ENCODE results near the gene BEST1. TPM values are rescaled to one million over a fixed set of nuclear protein-coding genes. Genes with fewer than 3 reads are reported as not detected.
"Not testable (repeated sequence)": the region's sequence is repeated elsewhere in the genome, so short reads cannot be mapped to it uniquely, and the experiment has no call there.

BEST1 gene
- polyA plus RNA-seq, 6 donors from 2014 or later, result 1.4 to 3.3 (median 2.6) TPM

DNA sequence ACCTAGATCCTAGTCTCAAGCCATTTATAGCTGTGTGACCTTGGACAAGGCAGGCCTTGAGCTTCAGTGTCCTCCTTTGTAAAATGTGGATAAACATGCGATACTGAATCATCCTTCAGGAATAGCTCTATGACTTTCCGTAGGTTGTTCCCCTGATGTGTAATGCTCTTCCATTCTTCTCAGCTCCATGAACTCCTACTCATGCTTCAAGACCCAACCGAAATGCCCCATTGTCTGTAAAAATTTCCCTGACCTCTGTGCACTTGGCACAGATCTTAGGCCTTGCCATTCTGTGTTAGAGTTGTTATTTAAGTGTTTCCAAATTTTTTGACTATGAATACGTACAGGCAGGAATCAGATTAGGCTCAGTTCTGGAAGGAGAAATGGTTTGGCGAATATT lies 3.3 kb upstream of the BEST1 start:
- peaks cover 0 to 13% (median 2%) of the 10 kb centered on the region in 3 donors for H3K27me3 Mint-ChIP-seq
- peak overlapping the region in 1 of 6 donors; percentile 10 for H3K27ac Mint-ChIP-seq
- DNase-seq (no peak), ATAC-seq (ENCODE audit: low read depth in 2 of 2) (no peak)
- H3K9me3 Mint-ChIP-seq, result no peaks in the 10 kb centered on the region
- no peak overlapping the region for H3K4me3 Mint-ChIP-seq
- peaks cover 8 to 11% (median 8%) of the 10 kb centered on the region in 3 donors for H3K4me1 Mint-ChIP-seq
- no peaks in the 10 kb centered on the region for H3K36me3 Mint-ChIP-seq

DNA sequence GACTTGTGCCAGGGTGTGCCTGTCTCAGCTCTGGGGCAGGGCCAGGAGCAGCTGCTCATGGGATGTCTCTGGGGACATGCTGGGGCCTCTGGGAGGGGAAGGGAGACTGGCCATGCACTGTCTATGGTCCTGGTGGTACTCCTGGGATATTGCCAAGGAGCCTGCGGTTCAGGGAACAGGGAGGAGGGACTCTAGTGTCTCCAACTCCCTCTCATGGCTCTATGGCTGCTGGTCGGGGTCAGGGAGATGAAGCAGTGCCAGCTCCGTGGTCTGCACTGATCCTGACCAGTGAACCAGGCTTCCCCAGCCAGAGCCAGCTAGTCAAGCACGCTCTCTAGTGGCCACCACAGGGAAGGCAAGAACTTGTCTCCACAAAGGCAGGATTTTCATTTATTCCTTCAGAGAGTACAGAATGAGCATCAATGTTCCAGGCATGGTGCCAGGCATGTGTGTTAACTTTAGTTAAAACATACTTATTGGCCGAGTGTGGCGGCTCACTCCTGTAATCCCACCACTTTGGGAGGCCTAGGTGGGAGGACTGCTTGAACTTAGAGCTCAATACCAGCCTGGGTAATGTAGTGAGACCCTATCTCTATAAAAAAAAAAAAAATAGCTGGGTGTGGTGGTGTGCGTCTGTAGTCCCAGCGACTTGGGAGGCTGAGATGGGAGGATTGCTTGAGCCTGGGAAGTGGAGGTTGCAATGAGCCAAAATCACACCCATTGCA lies 2.5 kb upstream of the BEST1 start:
- Mint-ChIP-seq H3K4me1 (peaks cover 8 to 11% (median 8%) of the 10 kb centered on the region in 3 donors), H3K27me3 (peaks cover 0 to 13% (median 5%) of the 10 kb centered on the region in 3 donors), H3K9me3 (no peaks in the 10 kb centered on the region), H3K4me3 (no peak overlapping the region), H3K27ac (peak overlapping the region in 4 of 6 donors; percentile 7 to 64 (median 22)), H3K36me3 (no peaks in the 10 kb centered on the region)
- DNase-seq (peak; percentile 63), ATAC-seq (ENCODE audit: low read depth in 2 of 2) (peak; percentile 76 to 85)

DNA sequence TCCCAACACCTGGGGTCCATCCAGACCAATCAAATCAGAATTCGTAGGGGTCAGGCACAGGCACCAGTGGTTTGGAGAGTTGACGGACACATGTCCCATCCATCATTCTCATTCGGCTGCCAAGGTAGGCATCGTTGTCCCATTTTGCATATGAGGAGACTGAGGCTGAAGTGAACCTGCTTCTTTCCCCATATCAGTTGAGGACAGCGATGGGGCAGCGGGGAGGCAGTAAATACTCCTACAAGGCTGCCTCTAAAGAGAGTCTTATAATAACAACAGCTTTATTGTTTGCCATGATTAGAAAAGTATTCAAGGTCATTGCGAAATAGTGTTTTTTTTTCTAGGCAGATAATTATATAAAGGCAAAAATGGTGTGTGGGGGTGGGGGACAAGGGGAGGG lies 1.6 kb upstream of the BEST1 start:
- no peaks in the 10 kb centered on the region for H3K9me3 Mint-ChIP-seq
- no peak for ATAC-seq (ENCODE audit: low read depth in 2 of 2)
- DNase-seq, result no peak
- no peaks in the 10 kb centered on the region for H3K36me3 Mint-ChIP-seq
- H3K27me3 Mint-ChIP-seq, result peaks cover 0 to 13% (median 5%) of the 10 kb centered on the region in 3 donors
- H3K4me3 Mint-ChIP-seq, result no peak overlapping the region
- H3K4me1 Mint-ChIP-seq, result peaks cover 8 to 11% (median 8%) of the 10 kb centered on the region in 3 donors
- no peak overlapping the region for H3K27ac Mint-ChIP-seq

DNA sequence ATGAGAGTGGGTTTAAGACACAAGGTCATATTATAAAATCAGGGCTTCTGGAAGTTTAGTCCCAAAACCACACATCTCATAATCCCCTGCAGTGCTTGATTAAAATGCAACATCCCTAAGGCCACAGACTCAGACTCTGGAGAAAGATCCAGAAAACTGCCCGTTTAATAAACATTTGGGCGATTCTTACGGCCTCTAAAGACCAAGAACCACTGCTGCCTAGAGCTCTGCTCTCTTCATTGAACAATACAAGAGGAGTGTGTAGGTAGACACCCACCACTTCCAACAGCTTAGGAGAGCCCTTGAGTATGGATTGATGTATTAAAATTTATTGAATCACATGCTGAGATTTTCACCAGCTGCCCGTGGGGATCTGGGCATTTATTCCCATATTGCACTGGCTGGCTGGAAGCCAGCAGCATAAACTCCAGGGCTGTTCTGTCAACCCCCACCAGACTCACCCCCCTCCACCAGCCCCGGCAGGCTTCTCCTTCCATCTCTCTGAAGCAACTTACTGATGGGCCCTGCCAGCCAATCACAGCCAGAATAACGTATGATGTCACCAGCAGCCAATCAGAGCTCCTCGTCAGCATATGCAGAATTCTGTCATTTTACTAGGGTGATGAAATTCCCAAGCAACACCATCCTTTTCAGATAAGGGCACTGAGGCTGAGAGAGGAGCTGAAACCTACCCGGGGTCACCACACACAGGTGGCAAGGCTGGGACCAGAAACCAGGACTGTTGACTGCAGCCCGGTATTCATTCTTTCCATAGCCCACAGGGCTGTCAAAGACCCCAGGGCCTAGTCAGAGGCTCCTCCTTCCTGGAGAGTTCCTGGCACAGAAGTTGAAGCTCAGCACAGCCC lies 749 bp upstream of the BEST1 start:
- Mint-ChIP-seq H3K27me3 (peaks cover 0 to 14% (median 11%) of the 10 kb centered on the region in 3 donors), H3K36me3 (no peaks in the 10 kb centered on the region), H3K4me3 (no peak overlapping the region), H3K27ac (peak overlapping the region in 2 of 6 donors; percentile 16 to 41), H3K9me3 (no peaks in the 10 kb centered on the region), H3K4me1 (peaks cover 8 to 15% (median 8%) of the 10 kb centered on the region in 3 donors)
- DNase-seq, result no peak
- peak; percentile 36 to 37 for ATAC-seq (ENCODE audit: low read depth in 2 of 2)

DNA sequence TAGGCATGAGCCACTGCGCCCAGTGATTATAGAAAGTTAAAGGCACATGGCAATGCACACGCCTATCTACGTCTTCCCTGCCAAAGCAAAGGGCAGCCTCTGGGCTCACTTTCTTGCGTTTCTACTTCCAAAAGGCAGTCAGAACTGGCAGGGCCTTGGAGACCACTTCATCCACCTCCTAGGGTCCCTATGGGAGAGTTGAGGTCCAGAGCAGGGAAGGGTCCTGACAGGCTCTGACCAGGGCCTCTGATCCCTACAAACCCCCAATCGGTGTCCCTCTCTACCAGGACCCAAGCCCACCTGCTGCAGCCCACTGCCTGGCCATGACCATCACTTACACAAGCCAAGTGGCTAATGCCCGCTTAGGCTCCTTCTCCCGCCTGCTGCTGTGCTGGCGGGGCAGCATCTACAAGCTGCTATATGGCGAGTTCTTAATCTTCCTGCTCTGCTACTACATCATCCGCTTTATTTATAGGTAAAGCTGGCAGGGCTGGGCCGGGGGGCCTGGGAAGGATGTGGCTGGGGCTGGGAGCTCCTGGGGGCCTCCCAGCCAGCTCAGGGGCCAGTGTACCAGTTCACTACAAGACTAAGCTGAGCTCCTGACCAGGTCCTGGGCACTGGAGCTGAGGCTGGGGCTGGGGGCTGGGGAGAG lies 1.5 kb downstream of the BEST1 start:
- DNase-seq (no peak), ATAC-seq (ENCODE audit: low read depth in 2 of 2) (no peak)
- Mint-ChIP-seq H3K36me3 (no peaks in the 10 kb centered on the region), H3K9me3 (no peaks in the 10 kb centered on the region), H3K27ac (peak overlapping the region in 3 of 6 donors; percentile 14 to 69 (median 39)), H3K4me3 (no peak overlapping the region), H3K27me3 (peaks cover 0 to 25% (median 14%) of the 10 kb centered on the region in 3 donors), H3K4me1 (peaks cover 21 to 30% (median 25%) of the 10 kb centered on the region in 3 donors)

DNA sequence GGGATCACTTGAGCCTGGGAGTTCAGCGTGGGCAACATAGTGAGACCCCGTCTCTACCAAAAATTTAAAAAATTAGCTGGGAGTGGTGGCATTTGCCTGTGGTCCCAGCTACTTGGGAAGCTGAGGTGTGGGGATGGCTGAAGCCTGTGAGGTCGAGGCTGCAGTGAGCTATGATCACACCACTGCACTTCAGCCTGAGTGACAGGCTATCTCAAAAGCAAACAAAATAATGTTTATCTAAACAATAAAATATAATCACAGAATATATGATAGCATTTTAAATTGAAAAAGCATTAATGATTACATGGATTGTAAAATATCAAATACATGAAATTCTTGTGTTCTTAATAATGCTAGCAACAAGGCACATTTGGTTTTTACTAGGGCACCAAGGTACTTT lies 2.7 kb downstream of the BEST1 start:
- Mint-ChIP-seq H3K4me1 (peaks cover 12 to 20% (median 16%) of the 10 kb centered on the region in 3 donors), H3K27me3 (peaks cover 0 to 25% (median 14%) of the 10 kb centered on the region in 3 donors), H3K36me3 (no peaks in the 10 kb centered on the region), H3K27ac (no peak overlapping the region), H3K9me3 (no peaks in the 10 kb centered on the region), H3K4me3 (no peak overlapping the region)
- DNase-seq (no peak), ATAC-seq (ENCODE audit: low read depth in 2 of 2) (no peak)

DNA sequence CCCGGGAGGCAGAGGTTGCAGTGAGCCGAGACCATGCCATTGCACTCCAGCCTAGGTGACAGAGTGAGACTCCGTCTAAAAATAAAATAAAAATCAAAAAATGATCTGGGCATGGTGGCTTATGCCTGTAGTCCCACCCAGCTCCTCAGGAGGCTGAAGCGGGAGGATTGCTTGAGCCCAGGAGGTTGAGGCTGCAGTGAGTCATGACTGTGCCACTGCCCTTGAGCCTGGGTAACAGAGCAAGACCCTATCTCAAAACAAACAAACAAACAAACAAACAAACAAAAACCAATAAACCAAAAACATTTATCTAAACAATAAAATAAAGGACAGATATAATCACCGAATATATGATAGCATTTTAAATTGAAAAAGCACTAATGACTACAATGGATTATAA lies 3.5 kb downstream of the BEST1 start:
- DNase-seq; H3K9me3 Mint-ChIP-seq; ATAC-seq (ENCODE audit: low read depth in 2 of 2); H3K27ac Mint-ChIP-seq; H3K36me3 Mint-ChIP-seq: not testable (repeated sequence)
- H3K4me1 Mint-ChIP-seq, result peaks cover 12 to 21% (median 16%) of the 10 kb centered on the region in 3 donors
- peak overlapping the region in 1 of 8 donors; percentile 36 for H3K4me3 Mint-ChIP-seq
- peaks cover 0 to 25% (median 14%) of the 10 kb centered on the region in 3 donors for H3K27me3 Mint-ChIP-seq

DNA sequence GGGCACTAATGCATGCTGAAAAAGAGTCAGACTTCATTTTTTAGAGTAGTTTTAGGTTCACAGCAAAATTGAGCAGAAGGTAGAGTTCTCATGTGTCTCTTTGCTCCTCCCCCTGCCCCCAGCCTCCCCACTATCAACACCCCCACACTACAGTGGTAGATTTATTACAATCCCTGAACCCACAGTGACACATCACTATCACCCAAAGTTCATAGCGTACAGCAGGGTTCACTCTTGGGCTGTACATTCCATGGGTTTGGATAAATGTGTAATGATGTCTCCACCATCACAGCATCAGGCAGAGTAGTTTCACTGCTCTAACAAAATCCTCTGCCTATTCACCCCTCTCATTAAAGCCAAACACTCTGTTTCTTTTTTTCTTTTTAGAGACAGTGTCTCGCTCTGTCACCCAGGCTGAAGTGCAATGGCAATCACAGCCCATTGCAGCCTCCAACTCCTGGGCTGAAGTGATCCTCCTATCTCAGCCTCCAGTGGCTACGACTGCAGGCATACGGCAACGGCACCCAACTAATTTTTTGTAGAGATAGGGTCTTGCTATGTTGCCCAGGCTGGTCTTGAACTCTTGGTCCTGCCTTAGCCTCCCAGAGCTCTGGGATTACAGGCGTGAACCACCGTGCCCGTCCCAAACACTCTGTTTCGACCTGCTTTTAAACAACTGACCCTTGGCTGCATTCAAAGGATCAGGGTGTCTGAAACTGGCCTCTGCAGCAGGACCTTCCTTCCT lies 4.1 kb downstream of the BEST1 start:
- no peak for DNase-seq
- H3K9me3 Mint-ChIP-seq, result no peaks in the 10 kb centered on the region
- peak overlapping the region in 4 of 8 donors; percentile 36 to 65 (median 53) for H3K4me3 Mint-ChIP-seq
- no peak for ATAC-seq (ENCODE audit: low read depth in 2 of 2)
- H3K4me1 Mint-ChIP-seq, result peaks cover 16 to 27% (median 19%) of the 10 kb centered on the region in 3 donors
- H3K27me3 Mint-ChIP-seq, result peaks cover 0 to 25% (median 14%) of the 10 kb centered on the region in 3 donors
- H3K36me3 Mint-ChIP-seq, result no peaks in the 10 kb centered on the region
- no peak overlapping the region for H3K27ac Mint-ChIP-seq

DNA sequence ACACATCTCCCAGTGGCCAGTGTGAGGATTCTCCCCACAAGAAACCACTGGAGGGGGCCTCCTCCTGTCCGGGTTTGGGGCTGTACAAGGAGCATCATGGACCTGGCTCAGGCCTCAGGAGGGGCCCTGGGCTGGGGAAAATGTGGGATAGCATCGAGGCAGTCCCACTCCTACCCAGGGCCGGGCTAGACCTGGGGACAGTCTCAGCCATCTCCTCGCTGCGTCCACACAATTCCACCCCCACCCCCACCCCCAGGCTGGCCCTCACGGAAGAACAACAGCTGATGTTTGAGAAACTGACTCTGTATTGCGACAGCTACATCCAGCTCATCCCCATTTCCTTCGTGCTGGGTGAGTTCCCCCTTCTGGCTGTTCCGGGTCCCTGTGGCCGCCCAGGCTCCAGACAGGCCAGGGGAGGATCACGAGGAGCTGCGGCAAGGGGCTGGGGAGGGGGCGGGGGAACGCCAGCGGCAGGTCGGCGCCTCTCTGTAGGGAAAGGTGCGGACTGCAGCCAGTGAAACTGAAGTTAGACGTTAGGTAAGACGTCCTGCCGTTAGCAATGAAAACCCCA lies 4.8 kb downstream of the BEST1 start:
- no peak for DNase-seq
- H3K27me3 Mint-ChIP-seq, result peaks cover 0 to 20% (median 14%) of the 10 kb centered on the region in 3 donors
- peaks cover 17 to 28% (median 26%) of the 10 kb centered on the region in 3 donors for H3K4me1 Mint-ChIP-seq
- ATAC-seq (ENCODE audit: low read depth in 2 of 2), result peak; percentile 52 to 60
- peak overlapping the region in 7 of 8 donors; percentile 47 to 80 (median 67) for H3K4me3 Mint-ChIP-seq
- H3K36me3 Mint-ChIP-seq, result no peaks in the 10 kb centered on the region
- H3K9me3 Mint-ChIP-seq, result no peaks in the 10 kb centered on the region
- H3K27ac Mint-ChIP-seq, result peak overlapping the region in 2 of 6 donors; percentile 36 to 79

DNA sequence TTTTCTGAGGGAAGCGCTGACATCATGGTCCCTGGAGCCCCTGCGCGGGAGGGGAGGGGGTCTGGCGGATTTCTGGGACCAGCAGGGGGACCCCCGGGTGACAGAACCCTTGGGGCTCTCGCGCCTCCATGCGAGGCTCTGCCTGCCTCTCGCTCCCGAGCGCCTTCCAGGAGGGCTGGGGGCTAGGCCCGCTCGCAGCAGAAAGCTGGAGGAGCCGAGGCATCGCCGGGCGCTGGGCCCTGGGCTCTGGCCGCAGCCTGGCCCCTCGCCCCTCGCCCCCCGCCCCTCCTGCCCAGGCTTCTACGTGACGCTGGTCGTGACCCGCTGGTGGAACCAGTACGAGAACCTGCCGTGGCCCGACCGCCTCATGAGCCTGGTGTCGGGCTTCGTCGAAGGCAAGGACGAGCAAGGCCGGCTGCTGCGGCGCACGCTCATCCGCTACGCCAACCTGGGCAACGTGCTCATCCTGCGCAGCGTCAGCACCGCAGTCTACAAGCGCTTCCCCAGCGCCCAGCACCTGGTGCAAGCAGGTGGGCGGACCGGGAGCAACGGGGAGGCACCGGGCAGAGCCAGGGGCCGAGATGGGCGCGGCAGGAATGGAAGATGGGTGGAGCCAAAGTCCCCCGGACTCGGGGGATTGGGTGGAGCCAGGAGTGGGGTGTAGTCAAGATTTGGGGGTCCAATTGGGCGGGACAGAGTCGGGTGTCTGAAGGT lies 5.4 kb downstream of the BEST1 start:
- peak overlapping the region in 3 of 6 donors; percentile 36 to 79 (median 59) for H3K27ac Mint-ChIP-seq
- ATAC-seq (ENCODE audit: low read depth in 2 of 2), result peak; percentile 75 to 76
- peaks cover 17 to 34% (median 27%) of the 10 kb centered on the region in 3 donors for H3K4me1 Mint-ChIP-seq
- no peaks in the 10 kb centered on the region for H3K36me3 Mint-ChIP-seq
- H3K9me3 Mint-ChIP-seq, result no peaks in the 10 kb centered on the region
- peak overlapping the region; percentile 9 to 86 (median 69) for H3K4me3 Mint-ChIP-seq
- peaks cover 0 to 15% (median 14%) of the 10 kb centered on the region in 3 donors for H3K27me3 Mint-ChIP-seq
- DNase-seq, result peak; percentile 31

DNA sequence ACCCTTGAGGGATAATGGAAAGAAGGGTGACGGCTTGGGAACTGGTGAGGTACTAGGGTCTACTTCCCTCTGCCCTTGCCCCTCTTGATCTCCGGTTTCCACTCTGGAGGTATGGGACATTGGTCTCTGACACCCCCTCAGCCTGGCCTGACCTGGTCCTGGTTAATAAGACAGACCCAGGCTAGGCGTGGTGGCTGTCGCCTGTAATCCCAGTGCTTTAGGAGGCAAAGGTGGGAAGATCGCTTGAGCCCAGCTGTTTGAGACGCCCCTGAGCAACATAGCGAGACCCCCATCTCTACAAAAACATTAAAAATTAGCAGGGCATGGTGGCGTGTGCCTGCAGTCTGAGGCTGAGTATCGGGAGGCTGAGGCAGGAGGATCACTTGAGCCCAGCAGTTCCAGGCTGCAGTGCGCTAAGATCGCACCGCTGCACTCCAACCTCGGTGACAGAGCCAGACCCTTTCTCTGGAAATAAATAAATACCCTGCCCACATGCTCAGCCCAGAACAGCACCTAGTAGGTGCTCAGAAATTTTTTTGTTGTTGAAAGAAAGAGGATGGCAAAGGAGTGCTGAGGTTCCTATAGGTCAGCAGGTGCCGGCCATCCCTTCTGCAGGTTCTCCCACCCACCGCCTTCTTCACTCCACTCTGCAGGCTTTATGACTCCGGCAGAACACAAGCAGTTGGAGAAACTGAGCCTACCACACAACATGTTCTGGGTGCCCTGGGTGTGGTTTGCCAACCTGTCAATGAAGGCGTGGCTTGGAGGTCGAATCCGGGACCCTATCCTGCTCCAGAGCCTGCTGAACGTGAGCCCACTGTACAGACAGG lies 6.3 kb downstream of the BEST1 start:
- Mint-ChIP-seq H3K9me3 (no peaks in the 10 kb centered on the region), H3K27me3 (peaks cover 0 to 14% (median 12%) of the 10 kb centered on the region in 3 donors), H3K27ac (peak overlapping the region in 4 of 6 donors; percentile 11 to 79 (median 40)), H3K4me3 (peak overlapping the region in 7 of 8 donors; percentile 9 to 86 (median 63)), H3K36me3 (no peaks in the 10 kb centered on the region), H3K4me1 (peaks cover 17 to 39% (median 36%) of the 10 kb centered on the region in 3 donors)
- DNase-seq, result no peak
- no peak for ATAC-seq (ENCODE audit: low read depth in 2 of 2)

All from naive B cell (primary cell).